ENCODE results near the gene SH3RF2.

The SH3RF2 gene

GRCh38 chr5:145921211-145921610 is 15.2 kb upstream of the SH3RF2 start:
- DNase-seq, result no peak

GRCh38 chr5:145922059-145922458 is 14.3 kb upstream of the SH3RF2 start:
- DNase-seq, result no peak

DNA sequence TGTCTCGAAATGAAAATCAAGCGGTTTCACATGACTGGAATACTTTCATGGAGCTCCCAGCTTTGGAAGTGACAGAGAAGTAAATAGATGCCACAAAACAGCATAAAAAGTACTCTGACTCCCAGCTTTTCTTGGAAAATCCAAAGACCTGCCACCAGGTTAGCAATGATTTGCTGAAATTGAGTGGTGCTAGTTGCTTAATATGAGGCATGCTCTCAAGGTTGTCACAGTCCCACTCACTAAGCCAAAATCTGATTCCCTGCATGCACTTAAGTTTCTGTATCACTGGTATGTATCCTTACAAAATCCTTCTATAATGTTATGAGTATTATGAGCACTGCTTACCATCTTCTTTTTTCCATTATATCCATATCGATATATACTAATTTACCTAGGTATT is 13.0 kb upstream of the SH3RF2 start:
- DNase-seq, result no peak

DNA sequence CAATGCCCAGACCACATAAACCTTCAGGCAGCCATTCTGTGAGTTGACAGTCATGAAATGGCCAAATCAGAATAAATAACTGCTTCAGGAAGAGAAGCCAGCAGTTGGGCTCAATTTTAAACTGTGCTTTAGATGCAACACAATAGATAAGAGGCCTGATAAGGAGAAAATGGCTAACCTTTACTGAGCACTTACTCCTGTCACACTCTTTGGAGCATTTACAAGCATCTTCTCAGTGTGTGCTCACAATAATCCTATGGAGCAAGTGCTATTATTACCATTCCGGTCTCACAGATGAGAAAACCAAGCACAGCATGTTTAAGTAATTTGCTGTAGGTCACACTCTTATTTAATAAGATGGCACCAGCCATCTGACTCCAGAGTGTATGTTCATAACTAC is 11.5 kb upstream of the SH3RF2 start:
- DNase-seq, result no peak

DNA sequence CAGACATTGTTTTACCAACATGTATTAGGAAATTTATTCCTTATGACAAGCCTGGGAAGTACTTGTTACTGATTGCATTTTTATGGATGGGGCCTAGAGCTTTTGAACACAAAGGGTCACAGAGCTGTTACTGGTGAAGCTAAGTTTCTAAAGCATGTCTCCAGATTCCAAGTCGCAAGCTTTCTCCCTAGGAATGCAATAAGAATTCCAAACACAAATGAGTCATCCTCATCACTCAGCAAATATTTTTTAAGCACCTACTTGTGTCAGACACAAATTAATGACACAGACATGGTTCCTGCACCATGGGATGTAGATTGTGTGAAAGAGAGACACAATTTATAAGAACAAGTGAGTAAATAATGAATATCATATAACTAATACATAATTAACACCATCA is 11.0 kb upstream of the SH3RF2 start:
- no peak for DNase-seq

DNA sequence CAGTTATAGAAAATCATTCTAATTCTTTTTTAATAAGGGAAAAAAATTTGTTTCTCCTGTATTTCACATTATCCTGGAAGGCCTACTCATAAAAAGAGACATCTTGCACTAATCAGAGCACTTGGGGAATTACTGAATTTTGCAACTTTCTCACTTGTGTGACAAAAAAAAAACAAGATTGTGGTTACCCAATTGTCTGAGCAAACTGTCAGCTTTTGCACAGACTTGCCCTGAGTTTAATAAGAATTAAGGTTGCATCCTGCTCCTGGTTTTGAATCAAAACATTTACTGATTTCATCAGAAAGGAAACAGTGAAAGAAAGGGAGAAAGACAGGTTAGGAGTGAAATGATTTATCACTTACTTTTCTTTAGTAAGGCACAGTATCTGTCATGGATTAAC is 10.6 kb upstream of the SH3RF2 start:
- no peak for DNase-seq

DNA sequence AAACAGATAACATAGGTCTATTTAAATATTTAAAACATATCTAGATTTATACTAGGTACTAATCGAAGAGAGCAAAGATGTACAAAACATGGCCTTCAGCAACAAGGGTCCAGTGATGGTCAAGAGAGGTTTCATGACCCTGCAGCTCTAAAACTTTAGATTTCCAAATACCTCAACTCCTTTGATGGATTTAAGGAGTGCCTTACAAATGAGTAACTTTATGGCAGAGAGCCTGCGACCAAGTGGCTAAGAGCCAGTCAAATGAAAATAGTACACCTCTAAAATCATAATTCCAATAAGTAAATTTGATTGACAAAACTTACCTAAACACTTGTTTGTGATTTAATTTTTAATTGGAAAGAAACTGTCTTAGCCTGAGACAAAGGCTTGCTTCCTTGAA is 4.7 kb upstream of the SH3RF2 start:
- DNase-seq, result no peak

- DNase-seq, result no peak
These were observed 2.1 kb upstream of the SH3RF2 start for GRCh38 chr5:145934276-145934675.

- peak in 12 of 56 donors; percentile 5 to 63 (median 34) for DNase-seq
These were observed 1.3 kb downstream of the SH3RF2 start for GRCh38 chr5:145937432-145938250.

DNA sequence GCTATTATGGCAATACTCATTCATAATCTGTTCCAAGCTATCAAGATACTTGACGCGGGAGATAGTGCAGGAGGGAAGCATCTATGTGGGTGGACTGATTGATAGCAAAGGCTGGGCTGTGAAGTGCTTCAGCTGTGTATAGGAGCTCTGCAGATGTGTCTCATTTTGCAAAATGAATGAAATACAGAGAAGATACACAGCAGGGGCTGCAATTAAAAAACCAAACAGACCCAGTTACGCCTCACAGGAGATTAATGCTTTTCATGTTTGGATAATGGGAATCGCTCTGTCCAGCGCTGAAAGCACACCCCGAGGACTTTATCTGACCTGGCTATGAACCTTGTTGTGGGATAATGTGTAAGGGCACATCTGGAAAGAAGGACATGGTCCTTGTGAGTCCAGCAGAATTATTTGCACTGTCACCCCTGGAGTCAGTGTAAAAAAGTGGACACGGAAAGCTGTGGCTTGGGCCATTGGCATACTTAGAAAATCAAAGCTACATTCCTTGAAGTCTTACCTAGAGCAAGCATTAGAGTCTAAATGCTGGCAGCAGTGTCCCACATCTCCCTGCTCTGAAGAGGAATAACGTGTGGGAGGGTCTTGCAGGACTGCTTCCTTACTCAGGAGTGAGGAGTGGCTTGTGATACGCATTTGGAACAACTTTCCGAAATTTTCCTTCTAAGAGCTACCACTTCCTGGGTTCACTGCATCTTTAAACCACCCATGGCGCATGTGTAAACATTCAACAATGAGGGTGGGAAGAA is 2.6 kb downstream of the SH3RF2 start:
- DNase-seq, result peak in 12 of 56 donors; percentile 8 to 60 (median 20)

DNA sequence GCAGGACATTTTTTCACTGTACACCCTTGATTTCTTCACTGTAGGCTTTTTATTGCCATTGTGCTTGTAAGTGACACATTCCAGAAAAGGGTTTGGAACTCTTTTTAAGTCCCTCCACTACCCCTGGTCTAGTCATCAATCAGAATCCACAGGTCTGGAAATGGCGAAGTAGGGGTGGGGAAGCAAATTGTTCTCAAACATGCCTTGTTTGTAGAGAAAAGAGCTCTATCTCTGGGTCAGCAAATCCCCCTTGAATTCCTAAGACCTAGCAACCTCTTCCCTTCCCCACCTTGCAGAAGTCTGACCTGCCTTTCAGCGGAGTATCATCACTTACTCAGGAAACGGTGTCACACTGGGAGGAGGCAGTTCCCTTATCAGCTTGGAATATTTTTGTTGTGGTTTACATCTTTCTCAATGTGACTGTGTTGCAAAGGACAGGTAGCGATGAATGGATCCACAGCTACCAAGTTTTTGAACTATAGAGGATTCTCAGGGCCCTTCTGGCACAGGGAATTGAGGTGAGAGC is 3.2 kb downstream of the SH3RF2 start:
- no peak for DNase-seq

- DNase-seq, result no peak
These were observed 4.7 kb downstream of the SH3RF2 start for GRCh38 chr5:145941096-145941447.

DNA sequence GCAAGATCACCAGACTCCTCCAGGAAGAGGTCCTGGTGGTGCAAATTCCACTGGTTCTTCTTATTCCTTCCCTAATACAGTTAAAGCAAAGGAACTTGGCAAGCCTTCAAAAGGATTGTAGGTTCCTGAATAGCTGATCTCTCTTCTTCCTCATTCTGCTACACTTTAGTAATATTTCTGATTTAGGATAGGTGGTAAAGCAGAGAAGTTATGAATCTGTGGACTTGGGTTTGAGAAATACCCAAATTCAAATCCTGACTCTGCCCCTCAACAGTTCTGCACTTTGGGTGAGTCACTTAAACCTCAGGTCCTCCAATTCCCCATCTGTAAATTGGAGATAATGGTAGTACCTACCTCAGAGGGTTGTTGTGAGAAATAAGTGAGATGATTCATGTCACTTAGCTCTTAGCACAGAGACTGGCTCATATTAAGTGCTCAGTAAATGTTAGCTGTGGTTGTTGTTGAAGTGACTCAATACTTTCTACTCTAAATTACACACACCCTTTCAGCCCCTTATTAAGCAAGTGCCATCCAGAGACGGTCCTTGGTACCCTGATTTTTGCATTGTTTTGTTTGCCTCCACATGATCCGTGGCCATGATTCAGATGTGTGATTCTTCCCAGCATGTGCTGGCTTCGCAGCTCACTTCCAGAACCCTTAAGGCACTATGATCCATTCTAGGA is 5.2 kb downstream of the SH3RF2 start:
- no peak for DNase-seq

DNA sequence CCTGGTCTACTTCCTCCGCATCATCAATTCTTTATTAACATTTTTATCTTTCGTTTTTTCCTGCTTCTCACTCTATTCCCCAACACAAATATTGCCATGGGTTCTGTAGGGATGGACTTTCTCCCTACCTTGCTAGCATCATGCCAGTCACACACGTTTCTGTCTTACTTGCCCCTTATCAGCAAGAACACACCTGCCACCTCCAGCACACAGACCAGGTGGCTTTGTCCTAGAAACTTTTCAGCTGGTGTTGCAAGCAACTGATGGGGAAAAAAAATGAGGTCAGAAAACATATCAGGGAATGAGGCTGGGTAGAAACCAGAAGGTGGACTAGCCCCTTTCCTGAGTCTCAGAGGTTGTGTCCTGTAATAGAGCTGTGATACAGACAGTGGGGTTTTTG is 5.8 kb downstream of the SH3RF2 start:
- no peak for DNase-seq

DNA sequence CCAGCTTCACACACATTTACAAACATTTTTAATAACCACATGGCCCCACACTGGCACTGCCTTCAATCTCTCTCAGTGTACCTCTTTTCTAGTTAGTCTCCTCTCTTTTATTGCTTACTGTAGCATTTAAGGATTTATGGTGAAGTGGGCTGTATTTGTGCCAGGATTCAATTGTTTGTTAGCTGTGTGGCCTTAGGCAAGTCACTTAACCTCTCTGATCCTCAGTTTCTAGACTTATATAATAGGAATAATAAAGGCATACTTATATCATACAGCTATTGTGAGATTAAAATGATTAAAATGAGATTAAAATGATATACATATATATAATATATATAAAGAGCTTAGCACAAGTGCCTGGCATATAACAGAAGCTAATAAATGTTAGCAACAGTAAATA is 6.4 kb downstream of the SH3RF2 start:
- no peak for DNase-seq

DNA sequence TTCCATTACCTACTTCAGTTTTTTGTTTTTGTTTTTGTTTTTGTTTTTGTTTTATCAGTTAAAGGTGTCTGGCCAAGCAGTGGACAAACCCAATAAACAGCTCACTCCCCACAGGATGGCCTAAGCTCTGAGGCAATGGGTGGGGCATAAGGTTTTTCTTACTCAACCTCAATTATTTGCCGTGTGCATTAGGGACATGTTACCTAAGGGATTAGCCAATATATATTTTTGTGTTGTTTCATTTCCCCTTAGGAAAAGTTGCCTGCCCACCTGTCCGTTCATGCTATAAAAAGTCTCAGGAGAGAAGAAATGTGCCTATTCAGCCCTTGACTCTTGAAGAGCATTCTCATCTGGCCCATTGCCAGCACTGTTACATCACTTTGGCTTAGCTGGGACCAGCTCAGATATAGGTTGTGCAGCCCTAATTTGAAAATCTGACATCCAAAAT is 7.3 kb downstream of the SH3RF2 start:
- DNase-seq, result peak in 2 of 56 donors; percentile 6 to 17

- DNase-seq, result no peak
These were observed 8.0 kb downstream of the SH3RF2 start for GRCh38 chr5:145944328-145944727.

DNA sequence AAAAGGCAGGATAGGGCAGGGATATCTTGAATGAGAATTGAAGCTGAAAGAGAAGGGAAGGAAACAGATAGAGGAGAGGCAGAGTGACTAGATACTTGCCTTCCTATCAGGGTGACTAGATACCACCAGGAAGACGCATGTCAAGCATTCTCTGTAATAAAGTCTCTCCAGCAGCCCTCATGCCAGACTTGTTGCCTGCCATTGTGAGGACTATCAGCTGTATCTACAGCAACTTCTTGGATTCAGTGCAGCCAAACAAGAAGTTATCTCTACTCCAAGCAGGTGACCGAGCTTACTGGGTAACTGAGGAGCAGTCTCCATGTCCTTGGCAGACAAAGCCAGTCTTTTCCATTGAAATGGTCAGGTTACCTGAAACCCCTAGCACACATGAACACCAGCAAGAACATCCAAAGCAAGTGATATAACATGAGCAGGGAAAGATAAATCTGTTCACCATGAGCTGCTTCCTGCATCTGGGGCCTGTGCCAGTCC is 9.3 kb downstream of the SH3RF2 start:
- no peak for DNase-seq

DNA sequence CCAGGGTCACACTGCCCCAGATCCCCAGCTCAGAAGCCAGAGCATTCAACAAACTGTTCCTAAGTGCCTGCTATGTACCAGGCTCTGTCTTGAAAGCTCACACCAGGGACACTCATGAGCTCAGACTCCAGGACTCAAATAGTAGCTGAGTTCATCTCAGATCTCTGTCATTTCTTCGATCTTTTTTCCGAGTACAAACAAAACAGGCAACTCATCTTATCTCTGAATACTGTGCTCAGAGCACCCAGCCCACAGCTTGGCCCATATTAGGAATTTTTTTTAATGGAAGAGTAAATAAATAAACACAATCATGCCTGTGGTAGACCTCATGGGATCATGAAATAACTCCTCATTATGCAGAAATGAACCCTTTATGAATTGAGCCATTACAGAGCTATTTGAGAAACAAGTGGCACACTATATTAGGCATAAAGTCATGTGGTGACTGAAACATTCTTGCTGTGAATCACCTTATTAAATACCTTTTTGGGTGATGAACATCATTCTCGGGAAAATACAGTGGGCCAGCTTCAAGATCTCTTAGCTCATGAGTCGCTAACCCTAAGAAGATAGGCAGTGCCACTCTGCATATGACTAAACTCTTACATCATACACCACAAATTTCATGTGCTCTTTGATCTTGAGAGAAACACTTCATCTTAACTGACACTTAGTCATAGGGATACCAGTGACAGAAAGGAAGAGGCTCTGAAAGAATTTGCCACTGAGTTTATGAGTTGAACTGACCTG is 9.9 kb downstream of the SH3RF2 start:
- peak in 1 of 56 donors; percentile 43 for DNase-seq

- DNase-seq, result no peak
These were observed 11.2 kb downstream of the SH3RF2 start for GRCh38 chr5:145947581-145947980.

DNA sequence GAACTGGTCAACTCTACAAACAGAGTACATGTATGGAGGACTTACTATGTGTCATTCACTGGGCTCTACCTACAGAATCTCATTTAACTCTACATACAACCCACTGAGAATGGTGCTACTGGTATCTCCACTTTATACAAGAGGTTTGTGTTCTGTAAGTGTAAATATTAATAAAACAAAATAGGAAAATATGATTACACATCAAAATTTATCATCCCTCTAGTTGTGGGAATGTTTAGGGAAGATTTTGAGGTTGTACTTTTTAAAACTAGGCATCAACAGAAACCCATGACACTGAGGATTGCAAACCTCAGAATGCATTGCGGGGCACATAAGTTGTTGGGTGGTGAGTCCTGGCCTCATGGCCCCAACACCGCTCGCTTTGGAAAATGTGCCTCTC is 11.7 kb downstream of the SH3RF2 start:
- no peak for DNase-seq

Data from nucleus accumbens (tissue), 56 donors.